ENCODE results near the gene HNRNPLL. TPM values are rescaled to one million over a fixed set of nuclear protein-coding genes. Genes with fewer than 3 reads are reported as not detected.
A peak's percentile ranks its signal among the peaks of the same experiment; 100 is the strongest.

The HNRNPLL gene
- total RNA-seq, 1 experiment from 2014 or later = 42.3 TPM

- DNase-seq (ENCODE audit: low spot score) = no peak
Measured at GRCh38 chr2:38596229-38596628, 6.5 kb downstream of the HNRNPLL start.

GRCh38 chr2:38592951-38593350, 9.8 kb downstream of the HNRNPLL start:
- peak; percentile 10 for DNase-seq (ENCODE audit: low spot score)

- DNase-seq (ENCODE audit: low spot score) = no peak
Measured at GRCh38 chr2:38591152-38591551, 11.6 kb downstream of the HNRNPLL start.

GRCh38 chr2:38590053-38590452, 12.7 kb downstream of the HNRNPLL start:
- DNase-seq (ENCODE audit: low spot score) = no peak

- no peak for DNase-seq (ENCODE audit: low spot score)
Measured at GRCh38 chr2:38586931-38587330, 15.8 kb downstream of the HNRNPLL start.

- DNase-seq (ENCODE audit: low spot score) = no peak
Measured at GRCh38 chr2:38584881-38585280, 17.8 kb downstream of the HNRNPLL start.

- no peak for DNase-seq (ENCODE audit: low spot score)
Measured at GRCh38 chr2:38583994-38584393, 18.7 kb downstream of the HNRNPLL start.

- no peak for DNase-seq (ENCODE audit: low spot score)
Measured at GRCh38 chr2:38583524-38583923, 19.2 kb downstream of the HNRNPLL start.

GRCh38 chr2:38581193-38582147, 21.3 kb downstream of the HNRNPLL start:
- DNase-seq (ENCODE audit: low spot score) = peak; percentile 60

- no peak for DNase-seq (ENCODE audit: low spot score)
Measured at GRCh38 chr2:38580115-38580636, 22.6 kb downstream of the HNRNPLL start.

- no peak for DNase-seq (ENCODE audit: low spot score)
Measured at GRCh38 chr2:38578832-38579231, 23.9 kb downstream of the HNRNPLL start.

GRCh38 chr2:38574278-38574677, 28.4 kb downstream of the HNRNPLL start:
- DNase-seq (ENCODE audit: low spot score) = no peak

GRCh38 chr2:38572167-38572566, 30.6 kb downstream of the HNRNPLL start:
- DNase-seq (ENCODE audit: low spot score) = no peak

- no peak for DNase-seq (ENCODE audit: low spot score)
Measured at GRCh38 chr2:38571193-38571592, 31.5 kb downstream of the HNRNPLL start.

GRCh38 chr2:38568724-38569436, 33.8 kb downstream of the HNRNPLL start:
- DNase-seq (ENCODE audit: low spot score) = no peak

GRCh38 chr2:38565333-38565732, 37.4 kb downstream of the HNRNPLL start:
- DNase-seq (ENCODE audit: low spot score) = no peak

- DNase-seq (ENCODE audit: low spot score) = no peak
Measured at GRCh38 chr2:38561691-38562090, 41.0 kb downstream of the HNRNPLL start.

GRCh38 chr2:38560092-38560491, 42.6 kb downstream of the HNRNPLL start:
- no peak for DNase-seq (ENCODE audit: low spot score)

GRCh38 chr2:38557981-38558380, 44.7 kb downstream of the HNRNPLL start:
- no peak for DNase-seq (ENCODE audit: low spot score)

GRCh38 chr2:38557217-38557616, 45.5 kb downstream of the HNRNPLL start:
- DNase-seq (ENCODE audit: low spot score) = no peak

GRCh38 chr2:38556006-38556801, 46.5 kb downstream of the HNRNPLL start:
- no peak for DNase-seq (ENCODE audit: low spot score)
